Spinal cord (tissue), 10 donors: ENCODE measurements around the gene RAP2A. TPM values are rescaled to one million over a fixed set of nuclear protein-coding genes. Genes with fewer than 3 reads are reported as not detected.
A peak's percentile ranks its signal among the peaks of the same experiment; 100 is the strongest.

ENCODE experiments used
- DNase-seq, 6 donors: peaks; one replicate each; pipeline versions ENCODE4 v3.0.0 to v3.0.0-alpha.2; 2013 to 2015; ENCODE audit warnings: low spot score in 6 of 6, low read depth in 4 of 6
- H3K27ac ChIP-seq: one replicate; pipeline ENCODE4 v1.5.1; 2013; ENCODE audit warnings: low read depth, low read length, control low read depth
- H3K27me3 ChIP-seq: one replicate; pipeline ENCODE4 v1.6.1; 2013; ENCODE audit warnings: low read length; ENCODE audit not compliant: control insufficient read depth, insufficient read depth
- H3K36me3 ChIP-seq: one replicate; pipeline ENCODE4 v1.6.1; 2013; ENCODE audit warnings: low read length; ENCODE audit not compliant: control insufficient read depth, insufficient read depth
- H3K4me1 ChIP-seq: one replicate; pipeline ENCODE4 v1.6.1; 2013; ENCODE audit warnings: low read length; ENCODE audit not compliant: control insufficient read depth, insufficient read depth
- H3K4me3 ChIP-seq: one replicate; pipeline ENCODE4 v1.5.1; 2013; ENCODE audit warnings: low read depth, low read length, control low read depth
- H3K9me3 ChIP-seq: one replicate; pipeline ENCODE4 v1.6.1; 2013; ENCODE audit warnings: low read length; ENCODE audit not compliant: control insufficient read depth, insufficient read depth
- WGBS: methylation state at CpG from one replicate; pipeline ENCODE4 v1.1.5; 2013; ENCODE audit warnings: missing lambda C conversion rate; ENCODE audit not compliant: insufficient coverage; 5-methylcytosine and 5-hydroxymethylcytosine counted together
- polyA plus RNA-seq, 2 donors: library from polyadenylated mRNA; unstranded; fragments of 120-200 nt; gene quantifications; one replicate each; pipeline ENCODE4 v1.2.1, GENCODE V29; 2013; ENCODE audit not compliant: insufficient read length in 2 of 2
- total RNA-seq, 2 donors: library from RNA; depleted of rRNA in 1 of 2; stranded (reverse); fragments of 120-200 nt in 1 of 2; fragments of >200 nt in 1 of 2; gene quantifications; one replicate each; pipeline versions ENCODE4 v1.2.3 to v1.2.4, GENCODE V29; 2013 to 2014
- donor health status: healthy.

RAP2A gene
- total and polyA plus RNA-seq, 4 donors, result 83.9 to 248 (median 150) TPM

DNA sequence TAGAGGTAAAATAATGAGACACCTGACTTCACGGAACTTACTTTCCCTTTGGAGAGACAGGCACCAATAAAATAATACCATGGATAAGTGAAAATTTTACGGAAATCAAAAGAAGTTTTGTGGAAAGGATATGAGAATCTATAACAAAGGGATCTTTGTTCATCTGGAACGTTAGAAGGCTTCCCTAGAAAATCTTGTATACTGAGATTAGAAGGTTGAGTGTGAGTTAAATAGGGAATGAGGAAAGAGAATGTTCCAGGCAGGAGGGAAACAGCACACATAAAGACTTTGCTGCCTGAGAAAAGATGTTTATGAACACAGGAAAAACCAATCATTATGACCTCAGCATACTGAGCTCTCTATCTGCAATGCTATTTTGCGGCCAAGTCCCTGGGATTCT, 19.6 kb upstream of the RAP2A start:
- no peak for DNase-seq
- Histone ChIP-seq H3K9me3 (no peaks in the 10 kb centered on the region), H3K4me3 (no peak overlapping the region), H3K36me3 (no peaks in the 10 kb centered on the region), H3K27me3 (no peaks in the 10 kb centered on the region), H3K27ac (peak overlapping the region; percentile 63), H3K4me1 (peaks cover 3% of the 10 kb centered on the region)
- no CpG with 5 or more reads among the region's 4 CpGs for WGBS

DNA sequence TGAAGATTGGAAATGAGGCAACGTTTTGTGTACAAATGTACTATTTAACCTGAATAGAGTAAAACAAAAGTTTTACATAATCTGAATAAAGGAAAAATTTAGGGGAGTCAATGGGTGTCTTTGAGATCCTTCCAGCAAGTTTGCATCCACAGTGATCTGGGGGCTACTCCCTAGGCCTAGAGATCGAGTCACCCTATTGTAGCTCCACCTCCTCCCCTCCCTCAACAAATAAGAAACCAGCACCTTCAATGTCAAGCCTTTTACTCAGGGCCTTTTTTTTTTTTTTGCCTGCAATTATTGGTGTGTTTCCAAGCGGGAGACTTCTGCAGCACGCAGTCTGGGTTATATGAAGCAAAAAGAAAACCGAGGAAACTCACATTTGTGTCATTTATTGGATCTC, 16.3 kb upstream of the RAP2A start:
- Histone ChIP-seq H3K4me1 (peaks cover 3% of the 10 kb centered on the region), H3K27me3 (no peaks in the 10 kb centered on the region), H3K4me3 (no peak overlapping the region), H3K9me3 (no peaks in the 10 kb centered on the region), H3K27ac (no peak overlapping the region), H3K36me3 (no peaks in the 10 kb centered on the region)
- DNase-seq, result no peak
- 60% methylated on average over 1 of the region's 5 CpGs for WGBS

DNA sequence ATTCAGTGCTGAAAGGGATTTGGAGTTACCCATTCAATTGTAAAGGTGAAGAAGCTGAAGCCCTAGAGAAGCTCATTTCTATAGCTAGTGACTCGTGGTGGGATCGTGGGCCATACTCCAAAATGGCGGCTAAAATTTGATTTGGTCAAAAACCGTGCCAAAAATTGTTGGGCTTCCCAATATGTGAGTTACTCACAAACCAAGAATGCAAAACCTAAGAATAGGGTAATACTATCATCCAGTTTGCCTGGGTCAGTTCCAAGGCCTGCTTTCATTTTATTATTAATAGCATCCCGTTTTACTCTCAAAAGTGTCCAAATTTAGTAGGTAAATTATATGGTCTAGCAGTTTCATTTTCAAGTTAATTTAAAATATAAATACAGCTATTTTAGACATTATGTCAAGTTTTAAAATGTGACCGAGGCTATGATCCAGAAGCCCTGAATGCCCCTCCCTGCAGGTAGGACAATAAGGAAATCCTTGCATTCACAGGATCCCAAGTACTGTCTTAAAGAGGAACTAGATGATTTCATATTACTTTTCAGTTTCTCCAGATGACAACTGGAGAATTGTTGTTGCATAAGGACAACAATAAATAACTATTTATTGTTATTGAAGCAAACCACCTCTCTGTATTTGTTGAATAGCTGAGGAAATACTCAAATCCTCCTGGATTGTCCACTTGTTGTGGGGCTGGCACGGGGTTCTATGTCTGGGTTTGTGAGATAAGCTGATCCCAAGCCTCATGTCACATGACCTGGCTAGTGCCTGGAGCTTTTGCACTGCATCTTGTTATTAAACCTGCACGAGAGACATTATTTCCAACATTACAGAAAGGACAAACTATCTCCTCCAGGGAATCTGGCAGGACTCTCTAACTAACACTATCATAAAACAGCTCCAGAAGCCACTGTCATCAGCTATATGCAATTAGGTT, 11.6 kb upstream of the RAP2A start:
- H3K27ac ChIP-seq, result no peak overlapping the region

DNA sequence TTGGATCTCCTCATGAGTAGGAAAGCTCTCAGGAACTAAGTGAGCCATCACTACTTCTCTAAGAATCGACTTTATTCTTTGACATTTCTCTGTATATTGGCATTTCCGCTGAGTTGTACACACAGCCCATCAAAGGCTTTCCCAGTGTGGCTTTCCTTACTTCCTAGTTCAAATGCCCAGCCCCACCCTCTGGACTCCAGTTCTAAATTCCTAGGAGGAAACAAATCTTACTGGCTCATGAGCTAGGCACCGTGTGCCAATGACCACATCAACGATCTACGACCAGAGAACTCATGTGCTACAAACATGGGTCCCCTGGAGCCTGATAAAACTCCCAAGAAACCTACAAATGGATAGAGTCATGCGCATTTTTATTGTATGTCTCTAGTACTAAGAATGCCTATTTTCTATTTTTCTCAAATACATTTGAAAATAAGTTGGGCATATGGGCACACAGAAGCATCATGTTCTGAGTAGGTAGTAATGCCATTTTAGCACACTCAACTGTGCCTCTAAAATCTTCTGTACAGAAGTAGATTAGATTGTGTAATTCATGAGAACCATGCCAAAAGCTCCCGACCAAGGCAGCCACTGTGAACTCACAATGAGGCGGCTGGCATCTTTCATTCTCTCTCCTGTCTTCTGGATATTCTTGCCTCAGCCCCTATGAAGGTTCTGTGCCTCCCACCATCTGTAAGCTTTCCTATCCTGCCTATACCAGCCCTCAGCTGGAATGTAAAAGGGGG, 10.5 kb upstream of the RAP2A start:
- Histone ChIP-seq H3K27me3 (no peaks in the 10 kb centered on the region), H3K4me1 (no peaks in the 10 kb centered on the region), H3K9me3 (no peaks in the 10 kb centered on the region), H3K4me3 (no peak overlapping the region), H3K27ac (no peak overlapping the region), H3K36me3 (no peaks in the 10 kb centered on the region)
- 71% methylated on average over 4 of the region's 8 CpGs for WGBS
- peak in 1 of 6 donors; percentile 13 for DNase-seq

More for the DNA sequence above, 11.6 kb upstream of the RAP2A start:
- Histone ChIP-seq H3K27me3 (no peaks in the 10 kb centered on the region), H3K4me1 (no peaks in the 10 kb centered on the region), H3K4me3 (no peak overlapping the region), H3K9me3 (no peaks in the 10 kb centered on the region), H3K36me3 (no peaks in the 10 kb centered on the region)
- peak in 1 of 6 donors; percentile 5 for DNase-seq
- WGBS, result 90% methylated on average over 2 of the region's 8 CpGs

DNA sequence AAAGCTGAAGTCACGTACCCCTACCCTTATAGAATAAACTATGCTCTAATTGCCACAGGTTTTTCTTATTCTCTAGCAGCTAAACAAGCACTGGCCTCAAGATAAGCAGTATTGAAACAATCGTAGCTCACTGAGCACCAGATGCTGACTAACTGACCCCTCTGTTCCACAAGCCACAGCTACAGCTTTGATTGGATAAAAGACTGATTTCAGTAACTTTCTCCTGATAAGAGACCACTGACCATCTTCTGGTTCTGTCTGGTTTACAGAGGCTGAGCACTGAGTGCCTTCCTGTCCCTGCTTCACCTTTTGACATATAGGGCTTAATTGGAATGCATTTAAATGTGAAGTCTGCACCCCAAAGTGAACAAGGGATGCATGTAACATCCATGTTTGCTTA, 8.4 kb upstream of the RAP2A start:
- WGBS, result 100% methylated on average over 2 of the region's 2 CpGs
- Histone ChIP-seq H3K4me3 (no peak overlapping the region), H3K27me3 (no peaks in the 10 kb centered on the region), H3K36me3 (no peaks in the 10 kb centered on the region), H3K4me1 (no peaks in the 10 kb centered on the region), H3K27ac (no peak overlapping the region), H3K9me3 (no peaks in the 10 kb centered on the region)
- no peak for DNase-seq

DNA sequence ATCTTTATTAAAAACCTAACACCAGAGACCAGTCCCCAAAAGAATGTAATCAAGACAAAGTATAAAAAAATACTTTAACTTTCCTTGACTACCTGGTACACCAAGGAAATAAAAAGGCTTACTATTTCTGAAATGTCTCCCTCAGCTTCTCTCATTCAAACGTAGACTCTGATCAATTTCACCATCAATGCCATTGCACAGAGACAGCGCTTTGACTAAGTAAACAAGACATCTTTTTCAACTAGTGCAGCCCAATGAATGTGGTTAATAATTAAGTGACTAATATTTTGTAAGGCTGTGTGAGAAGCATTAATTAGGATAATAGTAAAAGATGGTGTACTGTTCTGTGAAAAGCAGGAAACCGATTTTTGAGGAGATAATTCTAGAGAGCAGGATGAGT, 7.3 kb upstream of the RAP2A start:
- Histone ChIP-seq H3K4me1 (no peaks in the 10 kb centered on the region), H3K4me3 (no peak overlapping the region), H3K27ac (no peak overlapping the region), H3K36me3 (no peaks in the 10 kb centered on the region), H3K9me3 (no peaks in the 10 kb centered on the region), H3K27me3 (no peaks in the 10 kb centered on the region)
- DNase-seq, result no peak
- WGBS, result 83% methylated on average over 1 of the region's 3 CpGs

DNA sequence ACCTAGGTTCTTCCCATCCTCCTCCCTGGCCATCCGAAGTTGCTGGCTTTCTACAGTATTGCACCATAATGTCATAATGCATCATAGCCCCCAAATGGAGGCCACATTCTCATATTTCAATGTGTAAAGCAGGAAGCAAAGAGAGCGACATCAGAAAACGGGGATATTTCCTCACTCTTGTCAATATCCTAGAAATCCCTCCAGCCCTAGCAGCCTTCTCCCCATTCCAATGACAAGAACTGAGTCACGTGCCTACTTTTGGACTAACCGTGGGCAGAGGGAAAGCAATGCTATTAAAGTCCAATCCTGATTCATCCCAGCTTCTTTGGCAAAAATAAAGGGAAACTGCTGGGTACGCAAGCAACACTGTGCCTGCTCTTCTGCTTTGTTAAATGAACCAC, 4.3 kb upstream of the RAP2A start:
- peak in 2 of 6 donors; percentile 56 to 72 for DNase-seq
- H3K36me3 ChIP-seq, result no peaks in the 10 kb centered on the region
- 46% methylated on average over 6 of the region's 6 CpGs for WGBS
- H3K27me3 ChIP-seq, result no peaks in the 10 kb centered on the region
- H3K4me3 ChIP-seq, result peak overlapping the region; percentile 30
- H3K9me3 ChIP-seq, result no peaks in the 10 kb centered on the region
- H3K27ac ChIP-seq, result peak overlapping the region; percentile 74
- H3K4me1 ChIP-seq, result peaks cover 4% of the 10 kb centered on the region

DNA sequence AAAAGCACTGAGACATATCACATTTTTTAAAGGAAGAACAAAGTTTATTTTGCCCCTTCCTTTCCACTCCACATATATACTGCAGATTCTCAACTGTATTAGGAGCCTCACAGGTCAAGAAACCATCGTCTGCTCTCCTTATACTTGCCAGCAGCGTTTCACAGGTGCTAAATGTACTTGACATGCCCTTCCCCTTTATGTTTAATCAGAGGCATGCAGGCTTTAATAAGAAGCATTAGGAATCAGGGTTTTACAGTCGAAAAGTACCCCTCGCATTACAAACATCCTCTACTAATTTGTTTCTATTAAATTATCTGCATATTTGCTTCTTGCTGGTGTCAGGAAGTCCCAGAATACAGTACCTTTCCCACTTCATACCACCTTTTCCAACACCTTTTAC, 3.7 kb upstream of the RAP2A start:
- H3K4me3 ChIP-seq, result peak overlapping the region; percentile 30
- H3K36me3 ChIP-seq, result no peaks in the 10 kb centered on the region
- peak overlapping the region; percentile 74 for H3K27ac ChIP-seq
- no peaks in the 10 kb centered on the region for H3K27me3 ChIP-seq
- 25% methylated on average over 1 of the region's 4 CpGs for WGBS
- peaks cover 4% of the 10 kb centered on the region for H3K4me1 ChIP-seq
- peak in 2 of 6 donors; percentile 20 to 41 for DNase-seq
- H3K9me3 ChIP-seq, result no peaks in the 10 kb centered on the region

DNA sequence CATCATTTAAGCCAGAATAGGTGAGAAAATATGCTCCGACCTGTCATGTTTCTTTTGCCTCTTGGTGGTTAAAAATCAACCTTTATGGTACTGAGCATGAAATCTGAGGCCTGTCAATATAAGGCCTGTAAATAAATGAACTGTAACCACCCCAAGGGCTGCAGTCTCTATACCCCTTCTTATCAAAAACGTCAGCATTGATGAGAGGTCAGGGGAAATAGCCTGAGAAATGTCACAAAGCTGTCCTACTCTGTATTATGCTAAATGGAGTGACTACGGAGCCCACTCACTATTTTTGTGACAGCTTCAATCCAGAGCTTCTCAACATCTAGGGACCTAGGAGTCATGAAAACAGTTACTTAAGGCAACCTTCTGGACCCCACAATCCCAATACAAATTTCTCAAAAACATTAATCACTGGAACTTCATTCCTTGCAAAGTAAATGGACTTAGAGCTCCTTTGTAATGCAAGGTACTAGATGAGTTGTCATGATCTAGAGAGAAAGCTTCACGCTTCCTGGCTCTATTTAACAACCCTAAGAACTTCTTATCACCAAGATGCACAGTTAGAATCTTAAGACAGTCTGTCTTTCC, 2.7 kb upstream of the RAP2A start:
- no CpG with 5 or more reads among the region's 4 CpGs for WGBS
- Histone ChIP-seq H3K27ac (peak overlapping the region; percentile 42), H3K27me3 (no peaks in the 10 kb centered on the region), H3K4me1 (peaks cover 4% of the 10 kb centered on the region), H3K4me3 (no peak overlapping the region), H3K36me3 (no peaks in the 10 kb centered on the region), H3K9me3 (no peaks in the 10 kb centered on the region)
- DNase-seq, result peak in 1 of 6 donors; percentile 8
